GM21515 (cell line): ENCODE measurements around the gene ATG101.

ENCODE experiments used
- ATAC-seq: cut with Tn5 transposase; IDR thresholded peaks from one replicate; pipeline ENCODE4 v1.9.1; 2021; ENCODE audit not compliant: unreplicated experiment

ATG101 gene

GRCh38 chr12:52079576-52080402 is 10.0 kb downstream of the ATG101 start, which contains the start of gene SMIM41:
Gene SMIM41 (plus strand): TSS chr12:52079704. CDS start chr12:52079780, 76 bp downstream.
- ATAC-seq, result no peak

GRCh38 chr12:52080403-52081251 is 10.8 kb downstream of the ATG101 start:
- no peak for ATAC-seq

GRCh38 chr12:52081263-52081733 is 11.5 kb downstream of the ATG101 start:
- no peak for ATAC-seq

GRCh38 chr12:52082026-52082668 is 12.4 kb downstream of the ATG101 start:
- ATAC-seq, result no peak

GRCh38 chr12:52082669-52082987 is 12.8 kb downstream of the ATG101 start:
- no peak for ATAC-seq

- ATAC-seq, result no peak
Measured at GRCh38 chr12:52082988-52083637, 13.3 kb downstream of the ATG101 start.

GRCh38 chr12:52083638-52083996 is 13.8 kb downstream of the ATG101 start:
- ATAC-seq, result no peak

GRCh38 chr12:52084491-52085231 is 14.9 kb downstream of the ATG101 start:
- ATAC-seq, result no peak

- ATAC-seq, result no peak
Measured at GRCh38 chr12:52085682-52086180, 16.0 kb downstream of the ATG101 start.

GRCh38 chr12:52086366-52086765 is 16.6 kb downstream of the ATG101 start:
- no peak for ATAC-seq

- no peak for ATAC-seq
Measured at GRCh38 chr12:52086944-52087835, 17.4 kb downstream of the ATG101 start.

GRCh38 chr12:52087961-52088820 is 18.4 kb downstream of the ATG101 start:
- ATAC-seq, result no peak

- no peak for ATAC-seq
Measured at GRCh38 chr12:52089491-52089890, 19.7 kb downstream of the ATG101 start.

GRCh38 chr12:52090291-52090690 is 20.5 kb downstream of the ATG101 start:
- ATAC-seq, result no peak

GRCh38 chr12:52091061-52091460 is 21.3 kb downstream of the ATG101 start:
- no peak for ATAC-seq

GRCh38 chr12:52091869-52092268 is 22.1 kb downstream of the ATG101 start:
- no peak for ATAC-seq

- no peak for ATAC-seq
Measured at GRCh38 chr12:52093346-52093745, 23.6 kb downstream of the ATG101 start.

- no peak for ATAC-seq
Measured at GRCh38 chr12:52096332-52097044, 26.7 kb downstream of the ATG101 start.
